T-helper 2 cell (primary cell): ENCODE measurements around the gene RRN3.
"Not testable (repeated sequence)": the region's sequence is repeated elsewhere in the genome, so short reads cannot be mapped to it uniquely, and the experiment has no call there.

ENCODE experiments used
- DNase-seq, 5 experiments: peaks; one replicate each; pipeline versions ENCODE4 v3.0.0 to v3.0.0-alpha.2; 2012 to 2022

RRN3 gene

DNA sequence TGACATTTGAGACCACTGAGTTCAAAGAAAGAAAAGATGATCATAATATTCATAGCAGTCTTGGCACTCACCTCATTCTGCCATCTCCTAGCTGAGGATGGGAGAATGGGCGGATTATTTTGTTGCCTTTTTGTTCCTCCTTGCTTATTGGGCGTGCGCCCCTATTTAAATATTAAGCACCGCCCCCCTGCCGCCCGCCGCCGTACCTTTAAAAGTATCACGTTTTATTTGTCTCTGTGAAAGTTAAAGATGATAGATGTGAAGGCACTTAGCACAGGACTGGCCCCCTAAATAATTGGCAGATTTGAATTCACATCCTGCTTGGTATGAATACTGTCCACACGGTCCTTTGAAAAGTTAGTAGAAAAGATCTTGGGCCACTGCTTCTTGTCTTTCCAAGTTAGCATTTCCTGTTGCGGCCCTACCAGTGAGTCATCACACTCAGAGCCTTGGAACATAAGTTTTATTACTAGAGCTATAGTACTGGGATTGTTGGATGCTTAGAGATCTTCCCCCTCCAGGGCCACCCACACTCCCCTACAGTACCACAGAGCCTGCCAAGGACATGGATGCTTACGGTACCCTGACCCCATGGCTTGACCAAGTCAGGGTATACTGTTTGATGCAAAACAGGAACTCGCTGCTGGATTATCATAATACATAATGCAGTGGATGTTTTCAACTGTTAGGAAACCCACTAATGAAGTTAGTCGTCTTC is 68.7 kb downstream of the RRN3 start:
- not testable (repeated sequence) for DNase-seq

DNA sequence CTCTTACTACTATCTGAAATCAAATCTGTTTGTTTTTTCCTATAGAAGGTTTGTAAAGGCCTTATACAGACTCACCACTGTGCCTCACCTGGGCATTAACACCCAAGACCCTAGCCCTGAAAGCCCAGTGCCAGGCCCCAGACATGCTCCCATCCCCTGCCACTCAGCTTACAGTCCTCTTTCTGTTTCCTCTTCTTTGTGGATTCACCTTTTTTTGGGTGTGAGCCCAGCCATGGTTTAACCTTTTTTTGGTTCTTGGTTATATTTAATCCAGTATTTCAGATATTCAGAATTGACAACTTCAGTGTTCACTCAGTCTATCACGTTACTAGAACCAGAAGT is 69.2 kb downstream of the RRN3 start:
- DNase-seq, result not testable (repeated sequence)

- DNase-seq, result not testable (repeated sequence)
Observed at GRCh38 chr16:15023381-15024077, 70.5 kb downstream of the RRN3 start.

GRCh38 chr16:15022194-15022593 is 71.9 kb downstream of the RRN3 start:
- peak in 3 of 5 experiments; percentile 37 to 90 (median 38) for DNase-seq

- not testable (repeated sequence) for DNase-seq
Observed at GRCh38 chr16:15021429-15021828, 72.6 kb downstream of the RRN3 start.

DNA sequence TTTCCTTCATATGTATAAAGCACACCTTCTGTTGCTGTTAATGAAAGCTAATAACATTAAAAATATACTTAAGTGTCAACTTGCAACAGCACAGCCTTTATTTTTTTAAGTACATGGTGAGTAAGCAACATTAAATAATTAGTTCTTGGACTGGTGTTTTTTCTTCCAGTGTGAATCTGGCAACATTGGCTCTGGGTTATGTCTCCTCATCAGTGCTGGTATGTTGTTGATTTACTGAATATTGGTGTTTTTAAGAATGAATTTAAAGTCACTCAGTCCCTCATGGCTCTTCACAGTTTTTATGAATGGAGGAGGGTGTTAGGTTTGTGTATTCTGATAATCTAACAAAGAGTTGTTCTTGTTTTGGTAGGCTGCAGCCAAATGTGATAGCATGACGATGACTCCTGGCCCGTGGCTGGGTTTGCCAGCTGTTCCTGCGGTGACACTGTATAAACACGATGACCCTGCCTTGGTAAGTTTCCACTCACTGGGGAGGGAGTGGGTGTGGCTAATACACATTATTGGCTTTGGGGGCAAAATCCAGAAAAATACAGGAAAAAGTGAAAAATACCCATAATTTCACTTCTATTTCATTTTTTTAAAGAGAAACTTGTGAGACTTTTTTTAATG is 77.0 kb downstream of the RRN3 start:
- not testable (repeated sequence) for DNase-seq

DNA sequence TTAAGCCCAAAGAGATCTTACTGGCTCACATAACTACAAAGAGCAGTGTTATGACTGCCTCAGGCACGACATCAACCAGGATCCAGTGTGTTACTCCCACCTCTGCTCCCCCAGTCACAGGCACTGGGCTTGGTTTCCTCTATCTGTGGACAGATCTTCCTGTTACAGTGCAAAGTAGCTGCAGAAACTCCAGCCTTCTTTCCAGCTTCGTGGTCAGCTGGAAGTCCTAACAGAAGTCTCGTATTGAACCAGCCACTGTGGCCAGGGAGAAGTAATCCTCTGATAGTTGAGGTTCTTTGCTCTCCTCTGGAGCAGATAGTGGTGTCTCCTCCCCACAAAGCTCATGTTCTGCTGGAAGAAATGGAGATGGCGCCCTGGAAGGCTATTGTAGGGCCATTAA is 77.7 kb downstream of the RRN3 start:
- not testable (repeated sequence) for DNase-seq

- DNase-seq, result not testable (repeated sequence)
Observed at GRCh38 chr16:15015671-15016070, 78.4 kb downstream of the RRN3 start.

DNA sequence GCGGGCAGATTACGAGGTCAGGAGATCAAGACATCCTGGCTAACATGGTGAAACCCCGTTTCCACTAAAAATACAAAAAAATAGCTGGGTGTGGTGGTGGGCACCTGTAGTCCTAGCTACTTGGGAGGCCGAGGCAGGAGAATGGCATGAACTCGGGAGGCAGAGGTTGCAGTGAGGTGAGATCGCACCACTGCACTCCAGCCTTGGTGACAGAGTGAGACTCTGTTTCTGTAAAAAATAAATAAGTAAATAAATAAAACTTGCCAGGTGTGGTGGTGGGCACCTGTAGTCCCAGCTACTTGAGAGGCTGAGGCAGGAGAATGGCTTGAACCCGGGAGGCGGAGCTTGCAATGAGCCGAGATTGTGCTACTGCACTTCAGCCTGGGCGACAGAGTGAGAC is 81.1 kb downstream of the RRN3 start:
- not testable (repeated sequence) for DNase-seq
